NCI-H187 (cell line): ENCODE results near the gene ATG7.

ENCODE experiments used
- DNase-seq, 2 experiments: peaks; one replicate each; lab custom pipeline; 2025; lab: John Stamatoyannopoulos, UW

ATG7 gene

DNA sequence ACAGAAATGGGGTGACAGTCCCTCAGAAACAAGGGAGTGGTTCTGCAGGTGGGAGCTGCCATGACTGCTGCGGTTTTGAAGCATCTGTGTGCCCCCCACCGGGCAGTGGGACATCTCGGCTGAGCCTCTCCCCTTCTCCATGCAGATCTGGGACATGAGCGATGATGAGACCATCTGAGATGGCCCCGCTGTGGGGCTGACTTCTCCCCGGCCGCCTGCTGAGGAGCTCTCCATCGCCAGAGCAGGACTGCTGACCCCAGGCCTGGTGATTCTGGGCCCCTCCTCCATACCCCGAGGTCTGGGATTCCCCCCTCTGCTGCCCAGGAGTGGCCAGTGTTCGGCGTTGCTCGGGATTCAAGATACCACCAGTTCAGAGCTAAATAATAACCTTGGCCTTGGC is 282.5 kb downstream of the ATG7 start:
- no peak for DNase-seq

- no peak for DNase-seq
Measured at GRCh38 chr3:11555211-11555782, 283.1 kb downstream of the ATG7 start.

- DNase-seq = no peak
Measured at GRCh38 chr3:11555881-11556633, 283.9 kb downstream of the ATG7 start.

- no peak for DNase-seq
Measured at GRCh38 chr3:11556851-11557644, 284.9 kb downstream of the ATG7 start.

- no peak for DNase-seq
Measured at GRCh38 chr3:11558002-11558401, 285.8 kb downstream of the ATG7 start.

GRCh38 chr3:11558411-11558903 is 286.3 kb downstream of the ATG7 start:
- no peak for DNase-seq

- no peak for DNase-seq
Measured at GRCh38 chr3:11558918-11559815, 287.0 kb downstream of the ATG7 start.

- no peak for DNase-seq
Measured at GRCh38 chr3:11559816-11560633, 287.8 kb downstream of the ATG7 start.

- DNase-seq = no peak
Measured at GRCh38 chr3:11560746-11561145, 288.5 kb downstream of the ATG7 start.

- DNase-seq = no peak
Measured at GRCh38 chr3:11562277-11562881, 290.2 kb downstream of the ATG7 start.

- no peak for DNase-seq
Measured at GRCh38 chr3:11563159-11563864, 291.1 kb downstream of the ATG7 start.

- DNase-seq = no peak
Measured at GRCh38 chr3:11563865-11564185, 291.6 kb downstream of the ATG7 start.

DNA sequence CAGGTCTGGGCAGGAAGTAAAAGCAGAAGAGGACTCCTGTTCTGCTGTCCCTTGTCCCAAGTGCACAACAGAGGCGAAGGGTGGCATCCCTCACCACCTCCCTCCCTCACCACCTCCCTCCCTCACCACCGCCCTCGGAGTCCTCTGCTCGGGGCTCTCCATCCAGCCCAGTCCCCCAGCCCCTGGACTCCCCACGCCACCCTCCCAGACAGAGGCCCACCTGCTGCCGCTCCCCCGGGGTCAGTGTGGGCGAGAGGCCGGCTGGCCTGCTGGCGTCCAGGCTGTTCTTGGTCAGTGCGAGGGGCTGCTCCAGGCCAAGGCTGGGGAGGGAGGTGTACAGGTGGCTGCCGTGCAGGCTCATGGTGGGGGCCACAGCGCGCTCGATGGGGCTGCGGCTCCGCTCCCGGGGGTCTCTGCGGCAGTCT is 292.4 kb downstream of the ATG7 start:
- DNase-seq = no peak

DNA sequence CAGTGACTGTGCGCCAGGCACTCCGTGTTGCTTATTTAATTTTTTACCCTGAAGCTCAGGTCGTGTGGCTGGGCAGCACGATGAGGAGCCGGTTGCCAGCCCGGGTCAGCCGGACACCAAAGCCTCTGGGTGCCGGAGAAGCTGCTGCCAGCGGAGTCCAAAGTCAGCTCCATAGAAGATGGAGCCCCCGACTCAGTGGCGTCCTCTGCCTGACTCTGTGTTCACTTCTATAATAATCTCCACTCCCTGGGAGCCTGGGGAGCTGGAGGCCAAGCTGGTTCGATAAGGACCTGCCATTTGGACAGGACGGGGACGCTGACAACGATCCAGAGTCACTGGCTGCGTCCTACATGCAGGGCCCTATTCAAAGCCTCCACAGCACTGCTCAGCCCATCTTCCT is 292.9 kb downstream of the ATG7 start:
- DNase-seq = no peak

DNA sequence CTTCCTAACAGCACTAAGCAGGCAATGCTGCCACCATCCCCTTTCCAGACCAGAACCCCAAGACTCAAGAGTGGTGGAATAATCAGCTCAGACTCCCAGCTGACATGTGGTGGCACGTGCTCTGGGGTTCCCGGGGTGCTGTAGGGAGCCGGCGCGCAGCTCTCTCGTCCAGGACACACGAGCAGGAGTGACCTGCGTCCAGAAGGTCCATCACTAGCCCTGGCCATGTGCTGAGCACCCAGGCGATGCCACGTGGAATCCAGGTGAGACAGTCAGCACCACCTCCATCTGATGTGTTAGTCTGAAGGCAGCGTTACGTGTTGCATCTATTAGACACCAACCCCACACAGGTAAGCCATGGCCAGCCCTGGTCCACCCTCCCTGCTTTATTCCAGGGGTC is 293.3 kb downstream of the ATG7 start:
- DNase-seq = no peak

- no peak for DNase-seq
Measured at GRCh38 chr3:11565932-11566331, 293.7 kb downstream of the ATG7 start.

GRCh38 chr3:11566478-11566877 is 294.3 kb downstream of the ATG7 start:
- no peak for DNase-seq

- no peak for DNase-seq
Measured at GRCh38 chr3:11566916-11567315, 294.7 kb downstream of the ATG7 start.

DNA sequence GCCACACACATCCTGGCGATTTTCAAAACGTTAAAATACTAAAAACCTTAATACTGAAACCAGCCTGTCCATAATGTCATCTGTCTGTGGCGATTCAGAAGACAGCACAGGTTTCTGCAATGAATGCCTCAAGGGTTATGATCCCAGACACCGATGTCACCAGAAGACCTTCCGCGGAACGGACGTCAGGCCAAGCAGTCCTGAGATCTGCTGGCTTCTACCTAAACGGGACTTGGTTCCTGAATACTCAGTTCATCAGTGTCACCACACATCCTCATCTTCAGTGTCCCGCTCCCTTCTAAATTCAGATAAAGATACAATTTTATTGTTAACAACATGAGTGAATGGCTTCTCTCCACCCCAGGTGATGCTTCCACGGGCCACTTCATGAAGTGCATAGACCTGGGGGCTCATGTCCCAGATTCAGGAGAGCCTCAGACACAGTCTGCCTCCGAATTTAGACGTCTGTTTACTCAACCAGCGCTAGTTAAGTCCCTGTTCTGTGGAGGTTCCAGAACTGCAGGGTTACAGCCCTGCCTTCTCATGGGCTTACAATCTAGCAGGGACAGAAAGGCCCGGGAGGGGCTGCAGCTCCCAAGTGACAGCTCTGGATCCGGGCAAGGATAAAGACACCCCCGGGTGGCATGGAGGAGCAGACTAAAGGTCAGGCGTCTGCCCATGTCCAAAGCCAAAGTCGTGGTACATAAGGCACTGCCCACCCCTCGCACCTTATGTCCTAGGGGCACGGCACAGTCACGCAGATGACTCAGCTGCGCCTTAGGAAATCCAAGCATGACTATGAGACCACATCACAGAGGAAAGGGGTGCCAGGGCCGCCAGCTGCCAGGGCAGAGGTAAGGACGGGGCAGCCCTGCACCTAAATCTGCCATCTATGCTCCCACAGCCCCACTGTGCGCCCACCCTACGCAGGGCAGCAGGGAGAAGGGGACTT is 295.6 kb downstream of the ATG7 start:
- no peak for DNase-seq
